HepG2 (cell line): Measurements from ENCODE around the gene VEGFA. TPM values are rescaled to one million over a fixed set of nuclear protein-coding genes. Genes with fewer than 3 reads are reported as not detected.
A peak's percentile ranks its signal among the peaks of the same experiment; 100 is the strongest.

Experiments used
- EP300 ChIP-seq, 3 experiments: sonication (generic) in 1 of 3; formaldehyde crosslinking in 1 of 3; IDR thresholded peaks; 2 replicates each; pipeline versions ENCODE4 v1.5.1 to v1.6.1; 2011 to 2020; ENCODE audit warnings: low read depth in 2 of 3, low read length in 2 of 3, borderline replicate concordance in 1 of 3, improper control_type of control experiment in 1 of 3, mild to moderate bottlenecking in 1 of 3, missing genetic modification reagents in 1 of 3, moderate library complexity in 1 of 3
- ETV5 ChIP-seq: IDR thresholded peaks from 2 replicates; pipeline ENCODE4 v1.6.1; 2018; ENCODE audit warnings: missing biosample characterization, missing genetic modification reagents, inconsistent platforms, borderline replicate concordance
- HNRNPH1 ChIP-seq: fragments of 200-400 bp; formaldehyde crosslinking; optimal IDR thresholded peaks from 2 replicates; pipeline ENCODE3; 2017; ENCODE audit warnings: mild to moderate bottlenecking, low read depth, low read length
- JDP2 ChIP-seq: sonication (generic); formaldehyde crosslinking; IDR thresholded peaks from 2 replicates; pipeline ENCODE4 v1.8.1; 2022; ENCODE audit warnings: missing genetic modification reagents, borderline replicate concordance
- KDM4B ChIP-seq: sonication (generic); formaldehyde crosslinking; IDR thresholded peaks from 2 replicates; pipeline ENCODE4 v1.4.0; 2020; ENCODE audit warnings: missing genetic modification reagents
- NAIF1 ChIP-seq: sonication (generic); formaldehyde crosslinking; IDR thresholded peaks from 2 replicates; pipeline ENCODE4 v1.5.0; 2020; ENCODE audit warnings: mild to moderate bottlenecking, missing genetic modification reagents, borderline replicate concordance
- NPAS2 ChIP-seq: sonication (generic); formaldehyde crosslinking; IDR thresholded peaks from 2 replicates; pipeline ENCODE4 v1.8.0; 2022; ENCODE audit warnings: mild to moderate bottlenecking, missing genetic modification reagents, borderline replicate concordance
- RARG ChIP-seq: sonication (generic); formaldehyde crosslinking; IDR thresholded peaks from 2 replicates; pipeline ENCODE4 v1.4.0; 2020; ENCODE audit warnings: low read depth, mild to moderate bottlenecking, missing genetic modification reagents
- SATB2 ChIP-seq: sonication (generic); formaldehyde crosslinking; IDR thresholded peaks from 2 replicates; pipeline ENCODE4 v1.5.0; 2020; ENCODE audit warnings: missing genetic modification reagents
- SETDB1 ChIP-seq: sonication (generic); formaldehyde crosslinking; IDR thresholded peaks from 2 replicates; pipeline ENCODE4 v1.5.1; 2020; ENCODE audit warnings: missing genetic modification reagents, mild to moderate bottlenecking, borderline replicate concordance
- SMYD3 ChIP-seq: sonication (generic); formaldehyde crosslinking; IDR thresholded peaks from 2 replicates; pipeline ENCODE4 v1.8.1; 2023; ENCODE audit warnings: mild to moderate bottlenecking, missing genetic modification reagents
- TMF1 ChIP-seq: sonication (generic); formaldehyde crosslinking; IDR thresholded peaks from 2 replicates; pipeline ENCODE4 v1.8.1; 2022; ENCODE audit warnings: low read depth, missing genetic modification reagents
- ZFAT ChIP-seq: sonication (generic); formaldehyde crosslinking; conservative IDR thresholded peaks from 2 replicates; pipeline ENCODE4 v1.8.1; 2023; ENCODE audit warnings: missing genetic modification reagents, inconsistent platforms
- ZNF205 ChIP-seq: IDR thresholded peaks from 2 replicates; pipeline ENCODE4 v1.6.1; 2018; ENCODE audit warnings: missing biosample characterization, missing genetic modification reagents
- ZNF382 ChIP-seq: sonication (generic); formaldehyde crosslinking; IDR thresholded peaks from 2 replicates; pipeline ENCODE4 v1.5.0; 2020; ENCODE audit warnings: missing genetic modification reagents, mild to moderate bottlenecking, borderline replicate concordance
- ZNF44 ChIP-seq: sonication (generic); formaldehyde crosslinking; IDR thresholded peaks from 2 replicates; pipeline ENCODE4 v1.5.1; 2020; ENCODE audit warnings: mild to moderate bottlenecking, missing genetic modification reagents
- ZNF496 ChIP-seq: sonication (generic); formaldehyde crosslinking; IDR thresholded peaks from 2 replicates; pipeline ENCODE4 v1.8.1; 2023; ENCODE audit warnings: mild to moderate bottlenecking, moderate library complexity, missing genetic modification reagents; ENCODE audit not compliant: insufficient replicate concordance
- ZNF530 ChIP-seq: sonication (generic); formaldehyde crosslinking; IDR thresholded peaks from 2 replicates; pipeline ENCODE4 v1.5.0; 2020; ENCODE audit warnings: low read depth, mild to moderate bottlenecking, missing genetic modification reagents
- ZNF577 ChIP-seq: sonication (generic); formaldehyde crosslinking; IDR thresholded peaks from 2 replicates; pipeline ENCODE4 v1.4.0; 2020; ENCODE audit warnings: mild to moderate bottlenecking, low read depth, missing genetic modification reagents, borderline replicate concordance
- ZSCAN25 ChIP-seq: sonication (generic); formaldehyde crosslinking; IDR thresholded peaks from 2 replicates; pipeline ENCODE4 v1.8.0; 2022; ENCODE audit warnings: mild to moderate bottlenecking, missing genetic modification reagents
- ZSCAN31 ChIP-seq: sonication (generic); formaldehyde crosslinking; IDR thresholded peaks from 2 replicates; pipeline ENCODE4 v1.5.0; 2020; ENCODE audit warnings: low read depth, mild to moderate bottlenecking, missing genetic modification reagents
- polyA plus RNA-seq, 8 experiments: library from polyadenylated mRNA; depleted of rRNA in 3 of 8; stranded (reverse) in 7 of 8; unstranded in 1 of 8; fragments of >200 nt; fragmentation: Illumina TruSeq in 4 of 8; extraction: Trizol in 4 of 8; gene quantifications; 2 replicates each; pipeline versions ENCODE4 v1.2.1 to v1.2.3, GENCODE V29; 2011 to 2016; ENCODE audit warnings: low read depth in 4 of 8, missing spikeins in 1 of 8, mixed read lengths in 1 of 8; ENCODE audit not compliant: insufficient read depth in 1 of 8
- total RNA-seq, 5 experiments: library from RNA; depleted of rRNA; stranded (reverse); fragments of >200 nt; fragmentation: Illumina TruSeq; extraction: Trizol; gene quantifications; 2 replicates each; pipeline ENCODE4 v1.2.3, GENCODE V29; 2016; ENCODE audit warnings: low read depth in 1 of 5
- TF ChIP-seq, protein P1 (sequence below), 2 experiments: fragments of 450-650 bp in 1 of 2; sonication (generic) in 1 of 2; formaldehyde crosslinking; IDR thresholded peaks; 2 replicates each; pipeline versions ENCODE4 v1.5.0 to v1.8.0; 2020 to 2022; ENCODE audit warnings: mild to moderate bottlenecking in 1 of 2, missing genetic modification reagents in 1 of 2
- TF ChIP-seq, protein P2 (sequence below): sonication (generic); formaldehyde crosslinking; IDR thresholded peaks from 2 replicates; pipeline ENCODE4 v1.9.0; 2021; ENCODE audit warnings: missing genetic modification reagents, borderline replicate concordance

The VEGFA gene
- total and polyA plus RNA-seq, 2 of the 13 experiments (the other 11 are each of a cell fraction or from before 2014, with no cell fraction given): 68.1 to 629 TPM

DNA sequence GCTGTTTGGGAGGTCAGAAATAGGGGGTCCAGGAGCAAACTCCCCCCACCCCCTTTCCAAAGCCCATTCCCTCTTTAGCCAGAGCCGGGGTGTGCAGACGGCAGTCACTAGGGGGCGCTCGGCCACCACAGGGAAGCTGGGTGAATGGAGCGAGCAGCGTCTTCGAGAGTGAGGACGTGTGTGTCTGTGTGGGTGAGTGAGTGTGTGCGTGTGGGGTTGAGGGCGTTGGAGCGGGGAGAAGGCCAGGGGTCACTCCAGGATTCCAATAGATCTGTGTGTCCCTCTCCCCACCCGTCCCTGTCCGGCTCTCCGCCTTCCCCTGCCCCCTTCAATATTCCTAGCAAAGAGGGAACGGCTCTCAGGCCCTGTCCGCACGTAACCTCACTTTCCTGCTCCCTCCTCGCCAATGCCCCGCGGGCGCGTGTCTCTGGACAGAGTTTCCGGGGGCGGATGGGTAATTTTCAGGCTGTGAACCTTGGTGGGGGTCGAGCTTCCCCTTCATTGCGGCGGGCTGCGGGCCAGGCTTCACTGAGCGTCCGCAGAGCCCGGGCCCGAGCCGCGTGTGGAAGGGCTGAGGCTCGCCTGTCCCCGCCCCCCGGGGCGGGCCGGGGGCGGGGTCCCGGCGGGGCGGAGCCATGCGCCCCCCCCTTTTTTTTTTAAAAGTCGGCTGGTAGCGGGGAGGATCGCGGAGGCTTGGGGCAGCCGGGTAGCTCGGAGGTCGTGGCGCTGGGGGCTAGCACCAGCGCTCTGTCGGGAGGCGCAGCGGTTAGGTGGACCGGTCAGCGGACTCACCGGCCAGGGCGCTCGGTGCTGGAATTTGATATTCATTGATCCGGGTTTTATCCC lies at the start of gene VEGFA (continued):
- TF ChIP-seq ZNF530 (CRISPR knock-in tag) (no peak), NPAS2 (no peak), RARG (CRISPR knock-in tag) (0 out of 2 replicates have a peak, but pooled peaks have one; percentile 91), ZNF382 (CRISPR knock-in tag) (no peak), ZSCAN25 (CRISPR knock-in tag) (peak; percentile 75), TMF1 (CRISPR knock-in tag) (peak; percentile 52; the same call in 1 of the 2 replicates), SETDB1 (CRISPR knock-in tag) (no peak), JDP2 (CRISPR knock-in tag) (no peak), SATB2 (CRISPR knock-in tag) (peak; percentile 83; the same call in 1 of the 2 replicates), ZNF496 (no peak), ZSCAN31 (CRISPR knock-in tag) (peak; percentile 35; the same call in 1 of the 2 replicates), ZFAT (CRISPR knock-in tag) (peak; percentile 84), KDM4B (CRISPR knock-in tag) (peak; percentile 27; the same call in 1 of the 2 replicates), ZNF577 (CRISPR knock-in tag) (0 out of 2 replicates have a peak, but pooled peaks have one; percentile 11), ZNF205 (CRISPR knock-in tag) (peak; percentile 73), EP300 (IDR thresholded peaks at IDR 0.05; ENCODE audit: low read depth in 2 of 2, low read length in 2 of 2) (0 out of 4 replicates have a peak, but pooled peaks of 1 of the 2 experiments have one; percentile 19), EP300 (CRISPR knock-in tag; IDR thresholded peaks at IDR 0.05; ENCODE audit: borderline replicate concordance) (peak; percentile 57; the same call in 1 of the 2 replicates), NAIF1 (CRISPR knock-in tag) (0 out of 2 replicates have a peak, but pooled peaks have one; percentile 51), ETV5 (CRISPR knock-in tag) (peak; percentile 34), HNRNPH1 (peak; percentile 97), SMYD3 (0 out of 2 replicates have a peak, but pooled peaks have one; percentile 55), ZNF44 (CRISPR knock-in tag) (no peak)
- TF ChIP-seq, protein P1, sequence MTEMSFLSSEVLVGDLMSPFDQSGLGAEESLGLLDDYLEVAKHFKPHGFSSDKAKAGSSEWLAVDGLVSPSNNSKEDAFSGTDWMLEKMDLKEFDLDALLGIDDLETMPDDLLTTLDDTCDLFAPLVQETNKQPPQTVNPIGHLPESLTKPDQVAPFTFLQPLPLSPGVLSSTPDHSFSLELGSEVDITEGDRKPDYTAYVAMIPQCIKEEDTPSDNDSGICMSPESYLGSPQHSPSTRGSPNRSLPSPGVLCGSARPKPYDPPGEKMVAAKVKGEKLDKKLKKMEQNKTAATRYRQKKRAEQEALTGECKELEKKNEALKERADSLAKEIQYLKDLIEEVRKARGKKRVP (CRISPR knock-in tag; IDR thresholded peaks at IDR 0.05): peak in 1 of 2 experiments; percentile 62; a peak in 2 of 4 replicates
- TF ChIP-seq, protein P2, sequence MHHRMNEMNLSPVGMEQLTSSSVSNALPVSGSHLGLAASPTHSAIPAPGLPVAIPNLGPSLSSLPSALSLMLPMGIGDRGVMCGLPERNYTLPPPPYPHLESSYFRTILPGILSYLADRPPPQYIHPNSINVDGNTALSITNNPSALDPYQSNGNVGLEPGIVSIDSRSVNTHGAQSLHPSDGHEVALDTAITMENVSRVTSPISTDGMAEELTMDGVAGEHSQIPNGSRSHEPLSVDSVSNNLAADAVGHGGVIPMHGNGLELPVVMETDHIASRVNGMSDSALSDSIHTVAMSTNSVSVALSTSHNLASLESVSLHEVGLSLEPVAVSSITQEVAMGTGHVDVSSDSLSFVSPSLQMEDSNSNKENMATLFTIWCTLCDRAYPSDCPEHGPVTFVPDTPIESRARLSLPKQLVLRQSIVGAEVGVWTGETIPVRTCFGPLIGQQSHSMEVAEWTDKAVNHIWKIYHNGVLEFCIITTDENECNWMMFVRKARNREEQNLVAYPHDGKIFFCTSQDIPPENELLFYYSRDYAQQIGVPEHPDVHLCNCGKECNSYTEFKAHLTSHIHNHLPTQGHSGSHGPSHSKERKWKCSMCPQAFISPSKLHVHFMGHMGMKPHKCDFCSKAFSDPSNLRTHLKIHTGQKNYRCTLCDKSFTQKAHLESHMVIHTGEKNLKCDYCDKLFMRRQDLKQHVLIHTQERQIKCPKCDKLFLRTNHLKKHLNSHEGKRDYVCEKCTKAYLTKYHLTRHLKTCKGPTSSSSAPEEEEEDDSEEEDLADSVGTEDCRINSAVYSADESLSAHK (CRISPR knock-in tag): no peak
